Measurements from ENCODE around the gene MYOT. TPM values are rescaled to one million over a fixed set of nuclear protein-coding genes. Genes with fewer than 3 reads are reported as not detected.

The MYOT gene
- total RNA-seq, 4 donors from 2014 or later, result 1.5 to 6.2 (median 2.4) TPM; not detected in 1

DNA sequence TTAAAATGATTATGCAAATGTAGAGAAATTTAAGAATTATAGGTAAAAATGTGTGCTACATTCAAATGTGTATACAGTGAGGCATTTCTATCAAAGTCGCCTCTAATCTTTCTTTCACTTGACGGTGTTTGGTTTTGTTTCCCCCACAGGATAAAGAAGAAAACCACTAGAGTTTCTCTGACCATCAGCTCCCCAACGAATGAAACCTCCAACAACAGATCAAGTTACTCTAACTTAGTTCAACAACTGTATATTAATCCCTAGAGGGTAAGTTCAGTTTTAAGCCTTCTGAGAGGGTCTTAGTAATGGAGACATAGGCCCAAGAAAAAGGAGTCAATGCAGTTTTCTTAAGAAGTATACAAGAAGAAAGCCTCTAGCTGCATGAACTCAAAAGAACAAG, 11.5 kb upstream of the MYOT start:
- no peak for TF ChIP-seq CTCF (IDR thresholded peaks at IDR 0.05; ENCODE audit: low read depth)

GRCh38 chr5:137856916-137857862, 10.5 kb upstream of the MYOT start:
- TF ChIP-seq CTCF (IDR thresholded peaks at IDR 0.05; ENCODE audit: low read depth), result no peak

- no peak for TF ChIP-seq CTCF (IDR thresholded peaks at IDR 0.05; ENCODE audit: low read depth)
Observed at GRCh38 chr5:137858223-137858916, 9.3 kb upstream of the MYOT start.

DNA sequence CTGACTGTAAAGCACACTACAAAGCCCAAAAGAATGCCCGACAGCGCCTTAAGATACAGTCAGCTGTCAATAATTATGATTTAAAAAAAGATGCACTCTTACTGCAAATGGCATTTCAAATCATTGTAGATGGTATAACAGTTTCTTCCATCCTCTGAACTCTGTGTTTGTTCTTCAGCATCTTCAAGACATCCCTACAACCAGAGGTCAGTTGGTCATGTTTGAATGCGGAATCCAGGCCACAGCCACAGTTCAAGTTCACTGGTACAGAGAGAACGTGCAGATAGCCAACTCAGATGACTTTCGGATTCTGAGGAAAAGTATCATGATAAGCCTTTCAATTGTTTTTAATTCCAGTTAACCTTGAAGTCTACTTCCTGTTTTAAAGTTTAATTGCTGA, 8.7 kb upstream of the MYOT start:
- no peak for TF ChIP-seq CTCF (IDR thresholded peaks at IDR 0.05; ENCODE audit: low read depth)

DNA sequence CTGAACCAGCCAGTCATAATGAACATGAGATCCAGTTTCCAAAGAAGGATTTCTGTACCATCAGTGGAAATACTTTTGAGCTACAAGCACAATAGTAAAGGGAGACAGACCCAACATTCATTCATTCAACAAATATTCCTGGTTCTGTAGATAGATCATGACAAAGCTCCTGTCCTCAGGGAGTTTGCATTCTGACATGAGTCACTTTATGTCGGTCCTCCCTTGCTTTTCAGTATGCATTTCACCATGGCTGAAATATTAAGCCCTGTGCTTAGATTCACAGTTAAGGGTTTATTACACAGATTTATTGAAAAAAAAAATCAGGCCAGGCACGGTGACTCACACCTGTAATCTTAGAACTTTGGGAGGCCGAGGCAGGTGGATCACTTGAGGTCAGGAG, 5.4 kb upstream of the MYOT start:
- no peak for TF ChIP-seq CTCF (IDR thresholded peaks at IDR 0.05; ENCODE audit: low read depth)

DNA sequence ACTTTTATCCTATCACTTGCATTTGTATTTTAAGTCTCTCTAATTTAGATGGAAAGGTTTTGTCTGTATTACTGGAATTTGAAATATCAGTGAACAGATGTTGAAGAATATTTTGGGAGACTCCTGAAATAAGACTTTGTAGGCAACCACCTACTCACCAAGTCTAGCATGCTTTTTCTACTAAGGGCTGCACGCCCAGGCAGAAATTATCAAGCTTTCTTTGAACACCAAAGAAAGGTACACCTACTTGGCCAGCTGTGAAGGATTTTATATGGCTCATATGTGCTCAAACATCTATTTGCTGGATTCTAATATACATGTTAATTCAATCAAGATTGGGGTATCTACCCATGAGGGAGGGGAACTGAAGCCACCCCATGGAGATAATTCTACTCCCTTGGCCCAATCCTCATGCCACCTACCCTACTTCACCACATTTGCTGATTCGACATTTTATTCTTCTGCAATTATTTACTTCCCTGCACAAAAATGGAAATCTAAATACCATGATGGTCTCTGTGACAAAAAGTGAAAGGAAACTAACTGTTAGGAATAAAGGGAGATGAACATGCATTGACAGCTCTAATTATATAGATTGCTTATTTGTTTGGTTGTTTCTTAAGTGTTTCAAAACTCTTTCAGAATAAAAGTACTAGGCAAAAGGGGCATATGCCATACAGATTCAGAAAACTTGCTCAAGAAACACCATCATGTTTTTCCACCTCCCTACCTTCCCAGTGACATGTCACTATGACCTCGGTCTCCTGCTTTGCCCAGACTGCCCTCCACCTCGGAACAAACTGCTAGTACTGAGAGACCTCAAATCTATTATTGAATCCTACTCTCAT, 895 bp upstream of the MYOT start:
- TF ChIP-seq CTCF (IDR thresholded peaks at IDR 0.05; ENCODE audit: low read depth), result no peak

Measured in subcutaneous adipose tissue (tissue), 4 donors.